ENCODE data around the gene CERS6.

- TF ChIP-seq EZH2phosphoT487 (IDR thresholded peaks at IDR 0.05; ENCODE audit: insufficient read depth, low read depth) (no peak), EZH2 (IDR thresholded peaks at IDR 0.05; ENCODE audit: insufficient read depth, poor library complexity, severe bottlenecking) (no peak)
Measured at GRCh38 chr2:168432100-168432499, 24.0 kb upstream of the CERS6 start.
